Measurements from ENCODE around the gene EGFR.

- TF ChIP-seq POLR2A (IDR thresholded peaks at IDR 0.05): no peak
- TF ChIP-seq, protein P1, sequence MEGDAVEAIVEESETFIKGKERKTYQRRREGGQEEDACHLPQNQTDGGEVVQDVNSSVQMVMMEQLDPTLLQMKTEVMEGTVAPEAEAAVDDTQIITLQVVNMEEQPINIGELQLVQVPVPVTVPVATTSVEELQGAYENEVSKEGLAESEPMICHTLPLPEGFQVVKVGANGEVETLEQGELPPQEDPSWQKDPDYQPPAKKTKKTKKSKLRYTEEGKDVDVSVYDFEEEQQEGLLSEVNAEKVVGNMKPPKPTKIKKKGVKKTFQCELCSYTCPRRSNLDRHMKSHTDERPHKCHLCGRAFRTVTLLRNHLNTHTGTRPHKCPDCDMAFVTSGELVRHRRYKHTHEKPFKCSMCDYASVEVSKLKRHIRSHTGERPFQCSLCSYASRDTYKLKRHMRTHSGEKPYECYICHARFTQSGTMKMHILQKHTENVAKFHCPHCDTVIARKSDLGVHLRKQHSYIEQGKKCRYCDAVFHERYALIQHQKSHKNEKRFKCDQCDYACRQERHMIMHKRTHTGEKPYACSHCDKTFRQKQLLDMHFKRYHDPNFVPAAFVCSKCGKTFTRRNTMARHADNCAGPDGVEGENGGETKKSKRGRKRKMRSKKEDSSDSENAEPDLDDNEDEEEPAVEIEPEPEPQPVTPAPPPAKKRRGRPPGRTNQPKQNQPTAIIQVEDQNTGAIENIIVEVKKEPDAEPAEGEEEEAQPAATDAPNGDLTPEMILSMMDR (IDR thresholded peaks at IDR 0.05): no peak
These were observed 241.4 kb downstream of the EGFR start for GRCh38 chr7:55260171-55260570.
